GM12878 (cell line): ENCODE results near the gene TBC1D25. TPM values are rescaled to one million over a fixed set of nuclear protein-coding genes. Genes with fewer than 3 reads are reported as not detected.

ENCODE experiments used
- BACH1 ChIP-seq: fragments of 450-650 bp; IDR thresholded peaks from 2 replicates; pipeline ENCODE4 v1.6.1; 2017; ENCODE audit warnings: mild to moderate bottlenecking, borderline replicate concordance
- CBX5 ChIP-seq: sonication (generic); IDR thresholded peaks from 2 replicates; pipeline ENCODE4 v1.6.1; 2016; ENCODE audit warnings: low read depth, moderate library complexity, mild to moderate bottlenecking, inconsistent platforms
- CREM ChIP-seq: IDR thresholded peaks from 2 replicates; pipeline ENCODE4 v1.6.1; 2014; ENCODE audit warnings: antibody characterized with exemption, low read depth
- GABPA ChIP-seq: IDR thresholded peaks from 2 replicates; pipeline ENCODE4 v1.6.1; 2014; ENCODE audit warnings: antibody characterized with exemption, low read depth, mild to moderate bottlenecking, inconsistent platforms
- NR2C1 ChIP-seq: fragments of 450-650 bp; IDR thresholded peaks from 2 replicates; pipeline ENCODE4 v1.6.1; 2017; ENCODE audit warnings: antibody characterized with exemption, mild to moderate bottlenecking, moderate library complexity
- PAX5 ChIP-seq: IDR thresholded peaks from 2 replicates; pipeline ENCODE4 v1.6.1; 2011; ENCODE audit warnings: low read depth, low read length, borderline replicate concordance
- POLR2A ChIP-seq: IDR thresholded peaks from 2 replicates; pipeline ENCODE4 v1.6.1; 2011; ENCODE audit warnings: low read depth, mild to moderate bottlenecking, low read length
- STAT1 ChIP-seq: fragments of 450-650 bp; conservative IDR thresholded peaks from 2 replicates; pipeline ENCODE4 v1.6.1; 2014; ENCODE audit warnings: antibody characterized with exemption, mild to moderate bottlenecking
- TAF1 ChIP-seq: IDR thresholded peaks from 2 replicates; pipeline ENCODE4 v1.6.1; 2011; ENCODE audit warnings: mild to moderate bottlenecking, low read depth, low read length, borderline replicate concordance
- polyA plus RNA-seq, 11 experiments: library from polyadenylated mRNA; depleted of rRNA in 4 of 11; unstranded in 6 of 11; stranded (reverse) in 5 of 11; fragments of >200 nt; fragmentation: Nextera tagmentation in 4 of 11; fragmentation: Illumina TruSeq in 1 of 11; extraction: Ambion mirVana in 4 of 11; extraction: Trizol in 1 of 11; gene quantifications; 1 replicate in 1 of 11; 2 replicates in 10 of 11; pipeline versions ENCODE4 v1.2.1 to v1.2.3, GENCODE V29; 2011 to 2016; ENCODE audit warnings: inconsistent platforms in 2 of 11, missing spikeins in 2 of 11, low read depth in 1 of 11
- total RNA-seq, 4 experiments: library from RNA; depleted of rRNA in 3 of 4; stranded (reverse); fragments of >200 nt in 3 of 4; fragmentation: Illumina TruSeq in 1 of 4; extraction: Trizol in 1 of 4; gene quantifications; 2 replicates each; pipeline versions ENCODE4 v1.2.1 to v1.2.3, GENCODE V29; 2013 to 2021
- TF ChIP-seq, protein P1 (sequence below): fragments of 450-650 bp; formaldehyde crosslinking; IDR thresholded peaks from 2 replicates; pipeline ENCODE4 v1.5.0; 2022; ENCODE audit warnings: mild to moderate bottlenecking, missing genetic modification characterization
- TF ChIP-seq, protein P2 (sequence below): IDR thresholded peaks from 2 replicates; pipeline ENCODE4 v1.6.1; 2012; ENCODE audit warnings: low read depth, low read length, improper control_type of control experiment
- TF ChIP-seq, protein P3 (sequence below): IDR thresholded peaks from 2 replicates; pipeline ENCODE4 v1.6.1; 2011; ENCODE audit warnings: mild to moderate bottlenecking, low read depth, low read length, moderate library complexity; ENCODE audit not compliant: insufficient replicate concordance
- TF ChIP-seq, protein P4 (sequence below): IDR thresholded peaks from 2 replicates; pipeline ENCODE4 v1.6.1; 2012; ENCODE audit warnings: improper control_type of control experiment, low read depth, low read length; ENCODE audit not compliant: insufficient replicate concordance
- TF ChIP-seq, protein P5 (sequence below): fragments of 450-650 bp; IDR thresholded peaks from 2 replicates; pipeline ENCODE4 v1.6.1; 2017; ENCODE audit warnings: mild to moderate bottlenecking

The TBC1D25 gene
- total and polyA plus RNA-seq, 10 of the 15 experiments (the other 5 are each of a cell fraction or from before 2014, with no cell fraction given): 0.79 to 17.3 (median 10.0) TPM

DNA sequence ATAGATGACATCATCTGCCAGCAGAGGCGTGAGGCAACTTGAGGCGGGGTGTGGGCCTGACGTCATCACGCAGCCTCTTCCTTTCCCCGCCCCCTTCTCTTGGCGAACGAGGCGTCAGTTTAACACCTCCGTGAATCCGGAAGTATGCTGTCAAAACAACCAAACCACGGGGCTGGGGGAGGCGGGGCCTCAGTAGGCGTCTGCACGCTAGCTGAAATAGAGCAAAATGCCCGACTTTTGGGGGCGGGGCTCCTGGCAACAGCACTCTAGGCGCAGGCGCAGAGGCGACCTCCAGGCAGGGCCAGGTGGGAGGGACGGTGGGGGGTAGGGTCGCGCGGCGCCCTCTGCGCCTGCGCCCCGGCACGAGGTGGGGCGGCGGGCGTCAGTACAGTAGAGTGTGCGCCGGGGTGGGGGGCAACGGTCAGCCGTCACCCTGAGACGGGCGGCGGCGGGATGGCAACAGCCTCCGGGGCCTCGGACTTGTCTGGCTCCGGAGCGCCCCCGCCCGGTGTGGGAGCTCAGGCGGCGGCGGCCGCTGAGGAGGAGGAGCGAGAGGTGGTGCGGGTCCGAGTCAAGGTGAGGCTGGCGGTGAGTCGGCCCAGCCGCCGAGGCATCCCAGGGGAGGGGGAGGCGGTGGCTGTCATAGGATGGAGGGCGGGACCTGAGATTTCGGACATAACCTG, at the start of gene TBC1D25 (continued):
- TF ChIP-seq, protein P1, sequence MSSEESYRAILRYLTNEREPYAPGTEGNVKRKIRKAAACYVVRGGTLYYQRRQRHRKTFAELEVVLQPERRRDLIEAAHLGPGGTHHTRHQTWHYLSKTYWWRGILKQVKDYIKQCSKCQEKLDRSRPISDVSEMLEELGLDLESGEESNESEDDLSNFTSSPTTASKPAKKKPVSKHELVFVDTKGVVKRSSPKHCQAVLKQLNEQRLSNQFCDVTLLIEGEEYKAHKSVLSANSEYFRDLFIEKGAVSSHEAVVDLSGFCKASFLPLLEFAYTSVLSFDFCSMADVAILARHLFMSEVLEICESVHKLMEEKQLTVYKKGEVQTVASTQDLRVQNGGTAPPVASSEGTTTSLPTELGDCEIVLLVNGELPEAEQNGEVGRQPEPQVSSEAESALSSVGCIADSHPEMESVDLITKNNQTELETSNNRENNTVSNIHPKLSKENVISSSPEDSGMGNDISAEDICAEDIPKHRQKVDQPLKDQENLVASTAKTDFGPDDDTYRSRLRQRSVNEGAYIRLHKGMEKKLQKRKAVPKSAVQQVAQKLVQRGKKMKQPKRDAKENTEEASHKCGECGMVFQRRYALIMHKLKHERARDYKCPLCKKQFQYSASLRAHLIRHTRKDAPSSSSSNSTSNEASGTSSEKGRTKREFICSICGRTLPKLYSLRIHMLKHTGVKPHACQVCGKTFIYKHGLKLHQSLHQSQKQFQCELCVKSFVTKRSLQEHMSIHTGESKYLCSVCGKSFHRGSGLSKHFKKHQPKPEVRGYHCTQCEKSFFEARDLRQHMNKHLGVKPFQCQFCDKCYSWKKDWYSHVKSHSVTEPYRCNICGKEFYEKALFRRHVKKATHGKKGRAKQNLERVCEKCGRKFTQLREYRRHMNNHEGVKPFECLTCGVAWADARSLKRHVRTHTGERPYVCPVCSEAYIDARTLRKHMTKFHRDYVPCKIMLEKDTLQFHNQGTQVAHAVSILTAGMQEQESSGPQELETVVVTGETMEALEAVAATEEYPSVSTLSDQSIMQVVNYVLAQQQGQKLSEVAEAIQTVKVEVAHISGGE (CRISPR knock-in tag): no peak
- TF ChIP-seq, protein P2, sequence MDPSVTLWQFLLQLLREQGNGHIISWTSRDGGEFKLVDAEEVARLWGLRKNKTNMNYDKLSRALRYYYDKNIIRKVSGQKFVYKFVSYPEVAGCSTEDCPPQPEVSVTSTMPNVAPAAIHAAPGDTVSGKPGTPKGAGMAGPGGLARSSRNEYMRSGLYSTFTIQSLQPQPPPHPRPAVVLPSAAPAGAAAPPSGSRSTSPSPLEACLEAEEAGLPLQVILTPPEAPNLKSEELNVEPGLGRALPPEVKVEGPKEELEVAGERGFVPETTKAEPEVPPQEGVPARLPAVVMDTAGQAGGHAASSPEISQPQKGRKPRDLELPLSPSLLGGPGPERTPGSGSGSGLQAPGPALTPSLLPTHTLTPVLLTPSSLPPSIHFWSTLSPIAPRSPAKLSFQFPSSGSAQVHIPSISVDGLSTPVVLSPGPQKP: no peak
- TF ChIP-seq CBX5 (no peak), GABPA (no peak), TAF1 (no peak), BACH1 (peak; percentile 65), POLR2A (peak; percentile 78), PAX5 (no peak), STAT1 (no peak), NR2C1 (no peak), CREM (peak; percentile 89)
- TF ChIP-seq, protein P3, sequence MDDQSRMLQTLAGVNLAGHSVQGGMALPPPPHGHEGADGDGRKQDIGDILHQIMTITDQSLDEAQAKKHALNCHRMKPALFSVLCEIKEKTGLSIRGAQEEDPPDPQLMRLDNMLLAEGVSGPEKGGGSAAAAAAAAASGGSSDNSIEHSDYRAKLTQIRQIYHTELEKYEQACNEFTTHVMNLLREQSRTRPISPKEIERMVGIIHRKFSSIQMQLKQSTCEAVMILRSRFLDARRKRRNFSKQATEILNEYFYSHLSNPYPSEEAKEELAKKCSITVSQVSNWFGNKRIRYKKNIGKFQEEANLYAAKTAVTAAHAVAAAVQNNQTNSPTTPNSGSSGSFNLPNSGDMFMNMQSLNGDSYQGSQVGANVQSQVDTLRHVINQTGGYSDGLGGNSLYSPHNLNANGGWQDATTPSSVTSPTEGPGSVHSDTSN: no peak
- TF ChIP-seq, protein P4, sequence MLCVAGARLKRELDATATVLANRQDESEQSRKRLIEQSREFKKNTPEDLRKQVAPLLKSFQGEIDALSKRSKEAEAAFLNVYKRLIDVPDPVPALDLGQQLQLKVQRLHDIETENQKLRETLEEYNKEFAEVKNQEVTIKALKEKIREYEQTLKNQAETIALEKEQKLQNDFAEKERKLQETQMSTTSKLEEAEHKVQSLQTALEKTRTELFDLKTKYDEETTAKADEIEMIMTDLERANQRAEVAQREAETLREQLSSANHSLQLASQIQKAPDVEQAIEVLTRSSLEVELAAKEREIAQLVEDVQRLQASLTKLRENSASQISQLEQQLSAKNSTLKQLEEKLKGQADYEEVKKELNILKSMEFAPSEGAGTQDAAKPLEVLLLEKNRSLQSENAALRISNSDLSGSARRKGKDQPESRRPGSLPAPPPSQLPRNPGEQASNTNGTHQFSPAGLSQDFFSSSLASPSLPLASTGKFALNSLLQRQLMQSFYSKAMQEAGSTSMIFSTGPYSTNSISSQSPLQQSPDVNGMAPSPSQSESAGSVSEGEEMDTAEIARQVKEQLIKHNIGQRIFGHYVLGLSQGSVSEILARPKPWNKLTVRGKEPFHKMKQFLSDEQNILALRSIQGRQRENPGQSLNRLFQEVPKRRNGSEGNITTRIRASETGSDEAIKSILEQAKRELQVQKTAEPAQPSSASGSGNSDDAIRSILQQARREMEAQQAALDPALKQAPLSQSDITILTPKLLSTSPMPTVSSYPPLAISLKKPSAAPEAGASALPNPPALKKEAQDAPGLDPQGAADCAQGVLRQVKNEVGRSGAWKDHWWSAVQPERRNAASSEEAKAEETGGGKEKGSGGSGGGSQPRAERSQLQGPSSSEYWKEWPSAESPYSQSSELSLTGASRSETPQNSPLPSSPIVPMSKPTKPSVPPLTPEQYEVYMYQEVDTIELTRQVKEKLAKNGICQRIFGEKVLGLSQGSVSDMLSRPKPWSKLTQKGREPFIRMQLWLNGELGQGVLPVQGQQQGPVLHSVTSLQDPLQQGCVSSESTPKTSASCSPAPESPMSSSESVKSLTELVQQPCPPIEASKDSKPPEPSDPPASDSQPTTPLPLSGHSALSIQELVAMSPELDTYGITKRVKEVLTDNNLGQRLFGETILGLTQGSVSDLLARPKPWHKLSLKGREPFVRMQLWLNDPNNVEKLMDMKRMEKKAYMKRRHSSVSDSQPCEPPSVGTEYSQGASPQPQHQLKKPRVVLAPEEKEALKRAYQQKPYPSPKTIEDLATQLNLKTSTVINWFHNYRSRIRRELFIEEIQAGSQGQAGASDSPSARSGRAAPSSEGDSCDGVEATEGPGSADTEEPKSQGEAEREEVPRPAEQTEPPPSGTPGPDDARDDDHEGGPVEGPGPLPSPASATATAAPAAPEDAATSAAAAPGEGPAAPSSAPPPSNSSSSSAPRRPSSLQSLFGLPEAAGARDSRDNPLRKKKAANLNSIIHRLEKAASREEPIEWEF: no peak
- TF ChIP-seq, protein P5, sequence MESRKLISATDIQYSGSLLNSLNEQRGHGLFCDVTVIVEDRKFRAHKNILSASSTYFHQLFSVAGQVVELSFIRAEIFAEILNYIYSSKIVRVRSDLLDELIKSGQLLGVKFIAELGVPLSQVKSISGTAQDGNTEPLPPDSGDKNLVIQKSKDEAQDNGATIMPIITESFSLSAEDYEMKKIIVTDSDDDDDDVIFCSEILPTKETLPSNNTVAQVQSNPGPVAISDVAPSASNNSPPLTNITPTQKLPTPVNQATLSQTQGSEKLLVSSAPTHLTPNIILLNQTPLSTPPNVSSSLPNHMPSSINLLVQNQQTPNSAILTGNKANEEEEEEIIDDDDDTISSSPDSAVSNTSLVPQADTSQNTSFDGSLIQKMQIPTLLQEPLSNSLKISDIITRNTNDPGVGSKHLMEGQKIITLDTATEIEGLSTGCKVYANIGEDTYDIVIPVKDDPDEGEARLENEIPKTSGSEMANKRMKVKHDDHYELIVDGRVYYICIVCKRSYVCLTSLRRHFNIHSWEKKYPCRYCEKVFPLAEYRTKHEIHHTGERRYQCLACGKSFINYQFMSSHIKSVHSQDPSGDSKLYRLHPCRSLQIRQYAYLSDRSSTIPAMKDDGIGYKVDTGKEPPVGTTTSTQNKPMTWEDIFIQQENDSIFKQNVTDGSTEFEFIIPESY: no peak
